ENCODE results near the gene VCL.

The VCL gene

DNA sequence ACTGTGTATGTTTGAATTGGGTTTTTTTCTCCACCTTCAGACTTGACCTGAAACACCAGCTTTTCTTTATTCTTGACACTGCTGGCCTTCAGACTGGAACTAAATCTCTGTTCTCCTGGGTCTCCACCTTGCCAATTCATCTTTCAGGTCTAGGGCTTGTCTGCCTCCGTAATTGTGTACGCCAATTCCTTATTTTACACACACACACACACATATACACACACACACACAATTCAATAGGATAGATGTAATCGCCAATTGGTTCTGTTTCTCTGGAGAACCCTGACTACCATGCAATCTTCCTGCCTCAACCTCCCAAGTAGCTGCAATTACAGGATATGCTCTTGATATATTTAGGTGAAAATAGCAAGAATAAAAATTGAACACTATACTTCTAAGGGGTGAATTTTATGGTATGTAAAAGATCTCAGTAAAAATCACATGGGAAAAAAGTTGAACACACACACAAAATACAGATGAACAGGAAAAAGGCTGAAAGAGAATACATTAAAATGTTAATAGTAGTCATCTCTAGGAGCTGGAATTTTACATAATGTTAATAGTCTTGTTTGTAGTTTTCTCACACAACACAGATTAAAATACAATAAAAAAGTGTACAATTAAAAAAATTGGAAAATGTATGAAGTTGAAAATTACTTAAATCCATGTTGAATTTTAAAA lies 6.6 kb upstream of the VCL start:
- DNase-seq (ENCODE audit: extremely low spot score): no peak
- no peak for TF ChIP-seq ELF4 (IDR thresholded peaks at IDR 0.05)
- no peak for TF ChIP-seq LEF1 (IDR thresholded peaks at IDR 0.05; ENCODE audit: borderline replicate concordance)
- ChIA-PET POLR2A (no interaction called here), CTCF (interaction anchor here (0.6 to 1.2 kb wide), 2 partner anchors 33 to 1278 kb away, joined by 3 to 4 read pairs; no protein-coding TSS in a partner anchor)

GRCh38 chr10:73991884-73992245 lies 6.1 kb upstream of the VCL start:
- TF ChIP-seq LEF1 (IDR thresholded peaks at IDR 0.05; ENCODE audit: borderline replicate concordance) (no peak), FOXM1 (IDR thresholded peaks at IDR 0.05; ENCODE audit: borderline replicate concordance) (no peak)
- ChIA-PET CTCF (interaction anchor here (0.6 to 1.2 kb wide), 2 partner anchors 34 to 1278 kb away, joined by 3 to 4 read pairs; no protein-coding TSS in a partner anchor), POLR2A (no interaction called here)
- no peak for DNase-seq (ENCODE audit: extremely low spot score)

GRCh38 chr10:73992899-73993788 lies 4.8 kb upstream of the VCL start:
- ChIA-PET CTCF (no interaction called here), POLR2A (no interaction called here)

DNA sequence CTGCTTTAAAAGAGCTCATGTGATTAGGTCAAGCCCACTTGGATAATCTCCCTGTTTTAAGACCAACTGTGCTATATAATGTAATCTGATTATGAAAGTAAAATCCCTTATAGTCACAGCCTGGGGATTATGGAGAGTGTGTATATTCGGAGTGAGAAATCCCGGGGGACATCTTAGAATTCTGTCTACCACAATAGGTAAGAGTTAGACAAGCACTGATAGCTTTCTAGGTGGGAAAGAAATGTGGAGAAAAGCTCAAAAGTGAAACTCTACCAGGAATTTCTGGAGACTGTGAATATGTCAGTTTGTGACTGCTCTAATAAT lies 2.9 kb upstream of the VCL start:
- no peak for TF ChIP-seq ELF4 (IDR thresholded peaks at IDR 0.05)
- no peak for TF ChIP-seq ARNT (IDR thresholded peaks at IDR 0.05)
- TF ChIP-seq HDGF (IDR thresholded peaks at IDR 0.05; ENCODE audit: borderline replicate concordance): no peak
- TF ChIP-seq LEF1 (IDR thresholded peaks at IDR 0.05; ENCODE audit: borderline replicate concordance): no peak
- no peak for TF ChIP-seq NFRKB (IDR thresholded peaks at IDR 0.05)
- no peak for TF ChIP-seq PKNOX1 (IDR thresholded peaks at IDR 0.05)
- TF ChIP-seq BHLHE40 (IDR thresholded peaks at IDR 0.05; ENCODE audit: borderline replicate concordance): no peak
- TF ChIP-seq TARDBP (IDR thresholded peaks at IDR 0.05): no peak
- no peak for TF ChIP-seq ZNF384 (IDR thresholded peaks at IDR 0.05)
- ChIA-PET CTCF (interaction anchor here (1.1 kb wide), 1 partner anchor 38 kb away, joined by 3 read pairs; no protein-coding TSS in a partner anchor), POLR2A (no interaction called here)
- no peak for DNase-seq (ENCODE audit: extremely low spot score)

More at GRCh38 chr10:73992899-73993788, 4.8 kb upstream of the VCL start:
- TF ChIP-seq ELF4 (IDR thresholded peaks at IDR 0.05) (no peak), ARNT (IDR thresholded peaks at IDR 0.05) (no peak), BHLHE40 (IDR thresholded peaks at IDR 0.05; ENCODE audit: borderline replicate concordance) (no peak), SUZ12 (IDR thresholded peaks at IDR 0.05) (no peak), PKNOX1 (IDR thresholded peaks at IDR 0.05) (no peak), HDGF (IDR thresholded peaks at IDR 0.05; ENCODE audit: borderline replicate concordance) (no peak), LEF1 (IDR thresholded peaks at IDR 0.05; ENCODE audit: borderline replicate concordance) (no peak), FOXA1 (IDR thresholded peaks at IDR 0.05) (no peak), NFRKB (IDR thresholded peaks at IDR 0.05) (no peak), FOXM1 (IDR thresholded peaks at IDR 0.05; ENCODE audit: borderline replicate concordance) (no peak), TARDBP (IDR thresholded peaks at IDR 0.05) (no peak), L3MBTL2 (conservative IDR thresholded peaks at IDR 0.05) (no peak), CTBP1 (IDR thresholded peaks at IDR 0.05; ENCODE audit: borderline replicate concordance) (no peak)
- no peak for DNase-seq (ENCODE audit: extremely low spot score)

GRCh38 chr10:73997461-73997786 lies 492 bp upstream of the VCL start:
- ChIA-PET POLR2A (interaction anchor here (0.9 to 2.7 kb wide), 2 partner anchors 23 to 44 kb away, joined by 3 to 10 read pairs; no protein-coding TSS in a partner anchor), CTCF (no interaction called here)
- TF ChIP-seq CTBP1 (IDR thresholded peaks at IDR 0.05; ENCODE audit: borderline replicate concordance) (no peak), PKNOX1 (IDR thresholded peaks at IDR 0.05) (no peak), SP1 (IDR thresholded peaks at IDR 0.05) (no peak), NFRKB (IDR thresholded peaks at IDR 0.05) (no peak), ZNF384 (IDR thresholded peaks at IDR 0.05) (no peak), LEF1 (IDR thresholded peaks at IDR 0.05; ENCODE audit: borderline replicate concordance) (no peak), ARNT (IDR thresholded peaks at IDR 0.05) (no peak), FOXA1 (IDR thresholded peaks at IDR 0.05) (no peak)
- no peak for DNase-seq (ENCODE audit: extremely low spot score)

DNA sequence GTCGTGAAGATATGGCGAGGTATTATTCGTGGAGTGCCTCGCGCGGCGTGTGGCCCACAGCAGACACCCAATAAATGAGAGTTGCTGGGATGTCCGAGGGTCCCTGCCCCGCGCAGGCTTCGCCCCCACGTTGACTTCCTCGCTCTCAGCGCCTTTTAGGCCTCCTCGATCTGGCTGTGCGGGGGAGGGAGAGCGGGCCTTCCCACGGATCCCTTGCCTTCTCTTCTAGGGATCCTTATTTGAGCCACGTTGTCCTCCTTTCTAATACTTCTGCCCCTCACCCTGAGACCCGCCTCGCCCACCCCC lies 660 bp downstream of the VCL start:
- ChIA-PET CTCF (interaction anchor here (0.6 to 1.1 kb wide), 4 partner anchors 10 to 60 kb away, joined by 3 to 4 read pairs (median 3); no protein-coding TSS in a partner anchor), POLR2A (interaction anchor here (1.0 to 2.7 kb wide), 5 partner anchors 13 to 42 kb away, joined by 3 to 11 read pairs (median 7); no protein-coding TSS in a partner anchor)
- TF ChIP-seq HDGF (IDR thresholded peaks at IDR 0.05; ENCODE audit: borderline replicate concordance) (no peak), FOXK2 (IDR thresholded peaks at IDR 0.05) (no peak), NFRKB (IDR thresholded peaks at IDR 0.05) (no peak), ELF4 (IDR thresholded peaks at IDR 0.05) (no peak), CTBP1 (IDR thresholded peaks at IDR 0.05; ENCODE audit: borderline replicate concordance) (no peak), FOXA1 (IDR thresholded peaks at IDR 0.05) (no peak), ZNF384 (IDR thresholded peaks at IDR 0.05) (no peak), FOXM1 (IDR thresholded peaks at IDR 0.05; ENCODE audit: borderline replicate concordance) (no peak), TARDBP (IDR thresholded peaks at IDR 0.05) (no peak), ARNT (IDR thresholded peaks at IDR 0.05) (no peak), PKNOX1 (IDR thresholded peaks at IDR 0.05) (no peak)
- no peak for DNase-seq (ENCODE audit: extremely low spot score)

All from HEK293T (cell line).